Gastroesophageal sphincter (tissue), 3 donors: Measurements from ENCODE around the gene CCDC85A.

Experiments
- POLR2AphosphoS5 ChIP-seq: sonication (generic); formaldehyde crosslinking; IDR thresholded peaks from one replicate; pipeline ENCODE4 v1.6.1; 2017; ENCODE audit warnings: antibody characterized with exemption
- TF ChIP-seq, protein P1 (sequence below), 4 experiments: fragments of 200-600 bp in 2 of 4; fragments of 450-650 bp in 2 of 4; sonication (generic) in 1 of 4; IDR thresholded peaks; one replicate each; pipeline ENCODE4 v1.5.1; 2017 to 2019; ENCODE audit warnings: antibody characterized with exemption in 4 of 4, mild to moderate bottlenecking in 2 of 4, moderate library complexity in 2 of 4

DNA sequence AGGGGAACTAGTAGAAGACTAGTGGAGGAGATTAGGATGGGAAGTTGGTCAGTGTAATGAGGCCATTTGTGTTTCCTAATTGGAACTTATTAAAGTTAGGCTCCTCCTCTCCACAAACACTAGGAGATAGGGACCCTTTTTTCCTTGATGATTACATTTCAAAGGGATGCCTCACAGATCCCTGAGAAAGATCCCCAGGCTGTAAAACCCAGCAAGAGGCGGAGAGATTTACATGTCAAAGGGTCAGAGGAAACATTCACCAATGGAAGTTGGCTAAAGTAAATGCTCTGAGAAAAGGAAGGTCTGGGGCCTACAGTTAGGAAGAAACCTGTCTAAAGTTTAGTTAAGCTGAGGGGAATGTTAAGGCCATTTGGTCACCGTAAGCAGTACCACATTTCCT, 1.4 kb upstream of the CCDC85A start:
- TF ChIP-seq, protein P1, sequence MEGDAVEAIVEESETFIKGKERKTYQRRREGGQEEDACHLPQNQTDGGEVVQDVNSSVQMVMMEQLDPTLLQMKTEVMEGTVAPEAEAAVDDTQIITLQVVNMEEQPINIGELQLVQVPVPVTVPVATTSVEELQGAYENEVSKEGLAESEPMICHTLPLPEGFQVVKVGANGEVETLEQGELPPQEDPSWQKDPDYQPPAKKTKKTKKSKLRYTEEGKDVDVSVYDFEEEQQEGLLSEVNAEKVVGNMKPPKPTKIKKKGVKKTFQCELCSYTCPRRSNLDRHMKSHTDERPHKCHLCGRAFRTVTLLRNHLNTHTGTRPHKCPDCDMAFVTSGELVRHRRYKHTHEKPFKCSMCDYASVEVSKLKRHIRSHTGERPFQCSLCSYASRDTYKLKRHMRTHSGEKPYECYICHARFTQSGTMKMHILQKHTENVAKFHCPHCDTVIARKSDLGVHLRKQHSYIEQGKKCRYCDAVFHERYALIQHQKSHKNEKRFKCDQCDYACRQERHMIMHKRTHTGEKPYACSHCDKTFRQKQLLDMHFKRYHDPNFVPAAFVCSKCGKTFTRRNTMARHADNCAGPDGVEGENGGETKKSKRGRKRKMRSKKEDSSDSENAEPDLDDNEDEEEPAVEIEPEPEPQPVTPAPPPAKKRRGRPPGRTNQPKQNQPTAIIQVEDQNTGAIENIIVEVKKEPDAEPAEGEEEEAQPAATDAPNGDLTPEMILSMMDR (IDR thresholded peaks at IDR 0.05), result no peak
- no peak for TF ChIP-seq POLR2AphosphoS5
